Measurements from ENCODE around the gene DHCR7.
A peak's percentile ranks its signal among the peaks of the same experiment; 100 is the strongest.

Gene DHCR7, protein sequence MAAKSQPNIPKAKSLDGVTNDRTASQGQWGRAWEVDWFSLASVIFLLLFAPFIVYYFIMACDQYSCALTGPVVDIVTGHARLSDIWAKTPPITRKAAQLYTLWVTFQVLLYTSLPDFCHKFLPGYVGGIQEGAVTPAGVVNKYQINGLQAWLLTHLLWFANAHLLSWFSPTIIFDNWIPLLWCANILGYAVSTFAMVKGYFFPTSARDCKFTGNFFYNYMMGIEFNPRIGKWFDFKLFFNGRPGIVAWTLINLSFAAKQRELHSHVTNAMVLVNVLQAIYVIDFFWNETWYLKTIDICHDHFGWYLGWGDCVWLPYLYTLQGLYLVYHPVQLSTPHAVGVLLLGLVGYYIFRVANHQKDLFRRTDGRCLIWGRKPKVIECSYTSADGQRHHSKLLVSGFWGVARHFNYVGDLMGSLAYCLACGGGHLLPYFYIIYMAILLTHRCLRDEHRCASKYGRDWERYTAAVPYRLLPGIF

GRCh38 chr11:71448257-71449171 is at the start of gene DHCR7:
TSS of gene DHCR7 (minus strand) at chr11:71448393. CDS start at chr11:71444952, 3,441 bp downstream.
- peak; percentile 96 for DNase-seq (ENCODE audit: low spot score)

DNA sequence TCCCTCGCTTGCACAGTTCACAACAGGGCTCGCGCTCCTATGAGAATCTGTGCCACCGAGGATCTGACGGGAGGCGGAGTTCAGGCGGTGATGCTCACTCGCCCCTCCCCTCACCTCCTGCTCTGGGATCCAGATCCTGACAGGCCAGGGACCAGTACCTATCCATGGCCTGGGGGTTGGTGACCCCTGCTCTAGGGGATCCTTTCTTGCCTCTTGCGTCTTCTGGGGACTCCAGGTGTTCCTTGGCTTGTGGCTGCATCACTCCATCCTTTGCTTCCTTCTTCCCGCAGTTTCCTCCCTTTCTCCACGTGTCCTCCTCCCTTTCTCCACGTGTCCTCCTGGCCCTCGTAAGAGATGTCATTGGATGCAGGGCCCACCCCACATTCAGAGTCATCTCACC is 48.2 kb upstream of the DHCR7 start:
- DNase-seq (ENCODE audit: low spot score), result no peak

DNA sequence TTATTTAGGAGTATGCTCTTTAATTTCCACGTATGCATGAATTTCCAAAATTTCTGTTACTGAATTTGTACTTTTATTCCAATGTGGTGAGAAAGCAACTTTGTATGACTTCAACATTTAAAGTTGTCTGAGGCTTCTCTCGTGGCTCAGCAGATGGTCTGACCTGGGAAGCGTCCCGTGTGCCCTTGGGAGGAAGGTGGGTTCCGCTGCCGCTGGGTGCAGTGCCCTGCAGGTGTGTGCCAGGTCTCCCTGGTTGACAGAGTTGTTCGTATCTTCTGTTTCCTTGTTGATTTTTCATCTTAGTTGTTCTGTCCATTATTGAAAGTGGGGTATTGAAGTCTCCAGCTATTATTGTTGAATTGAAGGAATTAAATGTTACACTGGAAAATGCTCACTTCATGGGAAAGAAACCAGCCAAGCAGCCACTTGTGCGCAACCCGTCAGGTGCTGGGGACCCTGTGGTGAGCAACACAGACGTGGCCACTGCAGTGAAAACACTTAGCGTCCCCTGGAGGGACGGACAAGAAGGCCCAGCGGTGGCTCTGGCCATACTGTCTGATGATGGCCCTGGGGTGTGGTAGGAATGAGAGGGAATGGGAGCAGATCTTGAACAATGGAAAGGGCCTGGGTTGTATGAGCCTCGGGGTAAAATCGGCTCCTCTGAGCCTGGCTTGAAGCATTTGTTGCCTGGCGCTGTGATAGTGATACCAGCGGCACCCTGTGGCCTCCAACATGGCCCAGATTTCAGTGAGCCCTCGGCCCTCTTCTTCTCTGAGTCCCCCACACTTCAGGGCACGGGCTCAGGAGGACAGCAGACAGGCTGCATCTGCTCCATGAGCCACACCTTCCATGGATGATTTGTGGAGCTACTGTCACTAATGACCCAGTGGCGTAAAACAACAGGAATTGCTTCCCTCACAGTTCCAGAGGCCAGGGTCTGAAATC is 47.4 kb upstream of the DHCR7 start:
- no peak for DNase-seq (ENCODE audit: low spot score)

DNA sequence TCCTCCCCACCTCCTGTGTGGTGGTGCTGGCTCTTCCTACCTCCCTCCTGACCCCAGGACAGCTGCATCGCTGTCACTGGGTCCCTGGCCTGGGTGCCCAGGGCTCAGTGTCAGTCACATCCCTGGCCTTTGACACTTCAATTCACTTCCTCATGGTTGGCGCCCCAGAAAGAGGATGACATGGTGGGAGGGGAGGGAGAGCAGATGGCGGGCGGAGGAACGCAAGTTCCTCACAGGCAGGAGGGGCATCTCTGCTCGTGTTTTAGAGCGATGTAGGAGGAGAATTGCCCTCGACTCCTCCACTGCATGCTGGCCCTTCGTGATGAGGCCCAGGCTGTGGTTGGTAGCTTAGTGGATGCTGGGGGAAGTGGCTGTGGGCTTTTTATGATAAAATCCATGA is 43.7 kb upstream of the DHCR7 start:
- DNase-seq (ENCODE audit: low spot score), result no peak

DNA sequence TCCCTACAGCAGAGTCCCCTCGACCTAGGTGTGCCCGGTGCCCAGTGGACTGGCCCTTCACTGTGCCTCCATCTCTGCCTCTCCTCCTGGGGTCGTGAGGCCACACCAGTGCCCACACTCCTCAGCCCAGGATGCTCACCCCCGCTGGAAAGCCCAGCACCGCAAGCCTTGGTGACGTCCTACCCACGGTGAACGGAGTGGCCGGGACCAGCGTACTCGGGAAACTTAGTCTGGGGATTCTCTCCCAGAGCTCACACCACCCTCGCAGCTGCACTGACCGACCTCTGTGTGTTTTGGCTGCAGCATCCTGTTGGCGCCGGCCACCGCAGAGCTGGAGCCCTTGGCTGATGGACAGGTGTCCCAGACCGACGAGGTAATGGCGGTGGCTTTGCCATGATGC is 43.3 kb upstream of the DHCR7 start:
- DNase-seq (ENCODE audit: low spot score), result no peak

DNA sequence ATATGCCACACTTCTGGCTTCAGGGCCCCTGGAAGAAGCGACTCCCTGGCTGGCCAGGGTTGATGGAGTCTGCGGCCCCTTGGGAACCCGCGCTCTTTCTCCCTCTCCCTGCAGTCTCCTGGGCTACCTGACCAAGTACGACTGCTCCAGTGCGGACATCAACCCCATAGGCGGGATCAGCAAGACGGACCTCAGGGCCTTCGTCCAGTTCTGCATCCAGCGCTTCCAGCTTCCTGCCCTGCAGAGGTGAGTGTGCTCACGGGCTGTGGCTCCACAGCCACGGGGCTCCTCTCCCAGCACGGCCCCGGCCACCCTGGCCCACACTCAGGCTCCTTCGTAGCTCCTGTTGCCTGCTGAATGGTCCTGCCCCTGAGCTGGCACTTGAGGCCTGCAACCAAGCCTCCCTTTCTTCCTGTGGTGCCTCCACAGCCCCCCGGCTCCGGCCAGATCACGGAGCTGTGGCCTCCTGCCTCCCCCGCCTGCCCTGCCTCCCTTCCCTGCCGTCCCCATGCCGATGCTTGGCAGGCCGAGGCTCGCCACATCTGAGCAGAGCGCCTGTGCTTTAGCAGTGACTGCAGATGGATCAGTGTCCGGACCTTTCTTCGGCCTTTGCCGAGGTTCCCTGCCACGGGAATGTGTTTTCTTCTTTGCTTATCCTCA is 42.7 kb upstream of the DHCR7 start:
- DNase-seq (ENCODE audit: low spot score), result no peak

DNA sequence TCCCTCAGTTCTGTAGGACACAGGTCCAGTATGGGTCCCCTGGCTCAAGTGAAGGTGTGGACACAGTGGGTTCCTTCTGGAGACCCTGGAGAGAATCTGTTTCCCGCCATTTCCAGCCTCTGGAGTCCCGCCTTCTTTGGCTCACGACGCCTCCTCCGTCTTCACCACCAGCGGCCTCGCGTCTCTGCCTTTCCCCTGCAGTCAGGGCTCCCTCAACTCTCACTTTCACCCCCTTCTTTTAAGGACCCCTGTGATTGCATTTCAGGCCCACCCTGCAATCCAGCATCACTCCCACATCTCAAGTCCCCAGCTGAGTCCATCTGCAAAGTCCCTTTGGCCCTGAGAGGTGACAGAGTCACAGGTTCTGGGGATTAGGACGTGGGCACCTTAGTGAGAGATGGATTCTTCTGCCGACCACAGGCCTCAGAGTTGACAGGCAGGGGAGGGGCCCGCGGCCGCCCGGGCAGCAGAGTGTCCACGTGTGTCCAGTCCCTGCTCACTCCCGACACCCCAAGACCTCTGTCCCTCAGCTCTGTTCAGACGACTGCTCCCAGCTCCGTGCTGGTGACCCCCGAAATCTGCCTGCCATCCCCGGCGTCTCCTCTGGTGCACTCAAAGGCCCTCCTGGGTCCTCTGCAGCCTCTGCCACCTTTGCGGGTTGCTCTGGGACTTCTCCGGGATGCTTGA is 42.0 kb upstream of the DHCR7 start:
- no peak for DNase-seq (ENCODE audit: low spot score)

GRCh38 chr11:71489311-71490043 is 41.3 kb upstream of the DHCR7 start:
- DNase-seq (ENCODE audit: low spot score), result no peak

GRCh38 chr11:71488681-71489270 is 40.6 kb upstream of the DHCR7 start:
- DNase-seq (ENCODE audit: low spot score), result no peak

- DNase-seq (ENCODE audit: low spot score), result no peak
Observed at GRCh38 chr11:71486320-71486719, 38.1 kb upstream of the DHCR7 start.

- no peak for DNase-seq (ENCODE audit: low spot score)
Observed at GRCh38 chr11:71485466-71485865, 37.3 kb upstream of the DHCR7 start.

DNA sequence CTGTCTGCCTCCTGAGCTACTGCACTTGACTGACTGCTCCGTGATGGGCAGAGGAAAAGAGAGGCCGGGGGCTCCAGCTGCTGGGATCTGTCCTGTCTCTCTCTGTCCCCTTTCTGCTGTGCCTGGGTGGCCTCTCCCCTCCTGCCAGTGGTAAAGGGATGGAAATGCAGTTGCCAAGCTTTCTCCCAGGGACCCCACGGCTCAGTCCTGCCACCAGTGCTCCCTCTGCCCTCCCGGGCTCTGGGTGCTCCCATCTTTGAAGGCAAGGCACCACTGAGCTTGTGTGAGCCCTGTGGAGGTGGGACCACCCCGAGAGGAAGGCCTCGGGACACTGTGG is 36.8 kb upstream of the DHCR7 start:
- no peak for DNase-seq (ENCODE audit: low spot score)

- DNase-seq (ENCODE audit: low spot score), result no peak
Observed at GRCh38 chr11:71484248-71485062, 36.3 kb upstream of the DHCR7 start.

DNA sequence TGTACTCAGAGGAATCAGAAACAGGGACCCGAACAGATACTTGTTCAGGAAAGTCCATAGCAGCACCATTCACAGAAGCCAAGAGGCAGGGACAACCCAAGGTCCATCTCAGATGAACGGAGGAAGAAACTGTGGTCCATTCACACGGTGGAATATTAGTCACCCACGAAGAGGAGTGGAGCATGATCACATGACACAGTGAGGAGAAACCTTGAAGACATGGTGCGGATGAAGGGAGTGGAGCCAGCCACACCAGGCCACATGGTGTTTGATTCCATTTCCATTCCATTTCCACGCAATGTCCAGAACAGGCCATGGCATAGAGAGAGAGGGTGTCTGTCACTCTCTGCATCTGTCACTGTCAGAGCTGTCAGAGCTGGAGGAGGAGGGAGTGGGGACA is 35.5 kb upstream of the DHCR7 start:
- no peak for DNase-seq (ENCODE audit: low spot score)

- DNase-seq (ENCODE audit: low spot score), result no peak
Observed at GRCh38 chr11:71482746-71483364, 34.7 kb upstream of the DHCR7 start.

DNA sequence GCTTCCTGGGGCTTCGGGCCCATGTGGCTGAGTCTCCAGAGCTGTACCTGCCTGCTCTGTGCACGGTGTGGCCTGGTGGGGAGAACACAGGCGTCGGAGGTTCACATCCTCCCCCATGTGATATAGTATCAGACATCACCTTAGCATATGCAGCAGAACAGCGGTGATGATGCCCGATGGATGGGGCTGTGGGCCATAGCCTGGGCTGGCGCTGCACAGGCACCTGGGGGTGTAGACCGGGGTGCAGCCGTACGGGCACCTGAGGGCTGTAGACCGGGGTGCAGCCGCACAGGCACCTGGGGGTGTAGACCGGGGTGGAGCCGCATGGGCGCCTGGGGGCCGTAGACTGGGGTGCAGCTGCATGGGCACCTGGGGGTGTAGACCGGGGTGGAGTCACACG is 34.0 kb upstream of the DHCR7 start:
- DNase-seq (ENCODE audit: low spot score), result no peak

DNA sequence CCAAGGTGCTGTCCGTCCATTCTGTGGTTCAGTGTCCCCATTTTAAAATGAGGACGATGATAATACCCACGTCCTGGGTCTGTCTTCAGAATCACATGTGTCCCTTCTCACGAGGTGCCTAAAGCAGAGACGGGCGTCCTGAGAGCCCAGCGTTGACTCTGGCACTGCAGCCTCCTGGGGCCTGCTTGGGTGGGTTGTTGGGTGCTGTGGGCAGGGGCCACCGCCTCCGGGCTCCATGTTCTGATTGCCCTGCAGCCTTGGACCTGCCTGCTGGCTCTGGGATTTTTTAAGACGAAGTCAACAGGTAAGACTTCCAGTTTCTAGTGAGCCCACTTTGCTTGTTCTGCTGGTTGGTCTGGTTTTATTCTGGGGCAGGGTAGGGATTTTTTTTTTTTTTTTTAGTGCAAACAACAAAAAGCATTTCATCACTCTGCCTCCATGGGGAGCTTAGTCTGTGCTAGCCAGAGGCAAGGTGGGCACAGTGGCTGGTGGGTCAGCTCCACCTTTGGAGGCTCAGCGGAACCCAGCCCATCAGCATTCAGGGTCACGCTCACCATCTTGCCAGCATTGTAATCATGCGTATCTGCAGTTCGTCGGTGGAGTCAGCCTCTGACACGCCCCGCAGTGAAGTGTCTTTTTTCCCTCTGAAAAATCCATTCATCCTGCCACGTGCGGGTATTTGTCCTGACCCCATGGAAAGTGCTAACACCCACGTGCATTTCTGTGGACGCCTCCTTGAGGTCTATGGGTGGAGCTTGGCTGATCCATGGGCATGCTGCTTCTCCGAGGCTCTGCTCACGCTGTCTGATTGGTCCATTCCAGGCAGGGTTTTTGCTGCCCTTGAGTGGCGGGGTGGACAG is 33.1 kb upstream of the DHCR7 start:
- DNase-seq (ENCODE audit: low spot score), result no peak

- no peak for DNase-seq (ENCODE audit: low spot score)
Observed at GRCh38 chr11:71478528-71478840, 30.3 kb upstream of the DHCR7 start.
